Liver (tissue), 3 donors: ENCODE data around the gene TIAM2.

Experiments
- CTCF ChIP-seq: fragments of 150-350 bp; IDR thresholded peaks from 2 replicates; pipeline ENCODE4 v1.5.1; 2017; ENCODE audit warnings: improper control_type of control experiment, low read depth, low read length; ENCODE audit not compliant: missing input control
- GABPA ChIP-seq, 2 donors: IDR thresholded peaks in 1 of 2; conservative IDR thresholded peaks in 1 of 2; 2 replicates each; pipeline ENCODE4 v1.6.1; 2016; ENCODE audit warnings: antibody characterized with exemption in 2 of 2, mild to moderate bottlenecking in 1 of 2, moderate library complexity in 1 of 2
- JUND ChIP-seq, 2 donors: IDR thresholded peaks; 2 replicates each; pipeline ENCODE4 v1.6.1; 2016; ENCODE audit warnings: antibody characterized with exemption in 2 of 2
- NR2F2 ChIP-seq: IDR thresholded peaks from 2 replicates; pipeline ENCODE4 v1.6.1; 2016; ENCODE audit warnings: antibody characterized with exemption
- RAD21 ChIP-seq, 2 donors: IDR thresholded peaks; 2 replicates each; pipeline ENCODE4 v1.6.1; 2016; ENCODE audit warnings: antibody characterized with exemption in 2 of 2, mild to moderate bottlenecking in 2 of 2
- SP1 ChIP-seq: IDR thresholded peaks from 2 replicates; pipeline ENCODE4 v1.6.1; 2018; ENCODE audit warnings: antibody characterized with exemption, mild to moderate bottlenecking
- TAF1 ChIP-seq: conservative IDR thresholded peaks from 2 replicates; pipeline ENCODE4 v1.6.1; 2016; ENCODE audit warnings: antibody characterized with exemption, mild to moderate bottlenecking
- YY1 ChIP-seq: IDR thresholded peaks from 2 replicates; pipeline ENCODE4 v1.6.1; 2016; ENCODE audit warnings: antibody characterized with exemption, mild to moderate bottlenecking
- ZBTB33 ChIP-seq: IDR thresholded peaks from 2 replicates; pipeline ENCODE4 v1.6.1; 2016; ENCODE audit warnings: antibody characterized with exemption
- TF ChIP-seq, protein P1 (sequence below): IDR thresholded peaks from 2 replicates; pipeline ENCODE4 v1.6.1; 2016; ENCODE audit warnings: antibody characterized with exemption
- TF ChIP-seq, protein P2 (sequence below): IDR thresholded peaks from 2 replicates; pipeline ENCODE4 v1.6.1; 2016; ENCODE audit warnings: antibody characterized with exemption, mild to moderate bottlenecking
- donor health status: healthy.
- donor health status: healthy.

- TF ChIP-seq TAF1 (no peak), NR2F2 (no peak), CTCF (no peak), JUND (IDR thresholded peaks at IDR 0.05) (no peak), YY1 (no peak), ZBTB33 (no peak), SP1 (no peak), GABPA (IDR thresholded peaks at IDR 0.05 in 1 of 2, conservative IDR thresholded peaks at IDR 0.05 in 1 of 2) (no peak), RAD21 (IDR thresholded peaks at IDR 0.05) (no peak)
- TF ChIP-seq, protein P1, sequence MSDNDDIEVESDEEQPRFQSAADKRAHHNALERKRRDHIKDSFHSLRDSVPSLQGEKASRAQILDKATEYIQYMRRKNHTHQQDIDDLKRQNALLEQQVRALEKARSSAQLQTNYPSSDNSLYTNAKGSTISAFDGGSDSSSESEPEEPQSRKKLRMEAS = no peak
- TF ChIP-seq, protein P2, sequence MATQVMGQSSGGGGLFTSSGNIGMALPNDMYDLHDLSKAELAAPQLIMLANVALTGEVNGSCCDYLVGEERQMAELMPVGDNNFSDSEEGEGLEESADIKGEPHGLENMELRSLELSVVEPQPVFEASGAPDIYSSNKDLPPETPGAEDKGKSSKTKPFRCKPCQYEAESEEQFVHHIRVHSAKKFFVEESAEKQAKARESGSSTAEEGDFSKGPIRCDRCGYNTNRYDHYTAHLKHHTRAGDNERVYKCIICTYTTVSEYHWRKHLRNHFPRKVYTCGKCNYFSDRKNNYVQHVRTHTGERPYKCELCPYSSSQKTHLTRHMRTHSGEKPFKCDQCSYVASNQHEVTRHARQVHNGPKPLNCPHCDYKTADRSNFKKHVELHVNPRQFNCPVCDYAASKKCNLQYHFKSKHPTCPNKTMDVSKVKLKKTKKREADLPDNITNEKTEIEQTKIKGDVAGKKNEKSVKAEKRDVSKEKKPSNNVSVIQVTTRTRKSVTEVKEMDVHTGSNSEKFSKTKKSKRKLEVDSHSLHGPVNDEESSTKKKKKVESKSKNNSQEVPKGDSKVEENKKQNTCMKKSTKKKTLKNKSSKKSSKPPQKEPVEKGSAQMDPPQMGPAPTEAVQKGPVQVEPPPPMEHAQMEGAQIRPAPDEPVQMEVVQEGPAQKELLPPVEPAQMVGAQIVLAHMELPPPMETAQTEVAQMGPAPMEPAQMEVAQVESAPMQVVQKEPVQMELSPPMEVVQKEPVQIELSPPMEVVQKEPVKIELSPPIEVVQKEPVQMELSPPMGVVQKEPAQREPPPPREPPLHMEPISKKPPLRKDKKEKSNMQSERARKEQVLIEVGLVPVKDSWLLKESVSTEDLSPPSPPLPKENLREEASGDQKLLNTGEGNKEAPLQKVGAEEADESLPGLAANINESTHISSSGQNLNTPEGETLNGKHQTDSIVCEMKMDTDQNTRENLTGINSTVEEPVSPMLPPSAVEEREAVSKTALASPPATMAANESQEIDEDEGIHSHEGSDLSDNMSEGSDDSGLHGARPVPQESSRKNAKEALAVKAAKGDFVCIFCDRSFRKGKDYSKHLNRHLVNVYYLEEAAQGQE = no peak
Measured at GRCh38 chr6:155064303-155064702, 69.2 kb downstream of the TIAM2 start.
